HG02938 (cell line): ENCODE data around the gene GNAO1.

Experiments used
- ATAC-seq: cut with Tn5 transposase; IDR thresholded peaks from one replicate; pipeline ENCODE4 v1.9.1; 2021; ENCODE audit warnings: mild to moderate bottlenecking, moderate library complexity; ENCODE audit not compliant: unreplicated experiment

GNAO1 gene

DNA sequence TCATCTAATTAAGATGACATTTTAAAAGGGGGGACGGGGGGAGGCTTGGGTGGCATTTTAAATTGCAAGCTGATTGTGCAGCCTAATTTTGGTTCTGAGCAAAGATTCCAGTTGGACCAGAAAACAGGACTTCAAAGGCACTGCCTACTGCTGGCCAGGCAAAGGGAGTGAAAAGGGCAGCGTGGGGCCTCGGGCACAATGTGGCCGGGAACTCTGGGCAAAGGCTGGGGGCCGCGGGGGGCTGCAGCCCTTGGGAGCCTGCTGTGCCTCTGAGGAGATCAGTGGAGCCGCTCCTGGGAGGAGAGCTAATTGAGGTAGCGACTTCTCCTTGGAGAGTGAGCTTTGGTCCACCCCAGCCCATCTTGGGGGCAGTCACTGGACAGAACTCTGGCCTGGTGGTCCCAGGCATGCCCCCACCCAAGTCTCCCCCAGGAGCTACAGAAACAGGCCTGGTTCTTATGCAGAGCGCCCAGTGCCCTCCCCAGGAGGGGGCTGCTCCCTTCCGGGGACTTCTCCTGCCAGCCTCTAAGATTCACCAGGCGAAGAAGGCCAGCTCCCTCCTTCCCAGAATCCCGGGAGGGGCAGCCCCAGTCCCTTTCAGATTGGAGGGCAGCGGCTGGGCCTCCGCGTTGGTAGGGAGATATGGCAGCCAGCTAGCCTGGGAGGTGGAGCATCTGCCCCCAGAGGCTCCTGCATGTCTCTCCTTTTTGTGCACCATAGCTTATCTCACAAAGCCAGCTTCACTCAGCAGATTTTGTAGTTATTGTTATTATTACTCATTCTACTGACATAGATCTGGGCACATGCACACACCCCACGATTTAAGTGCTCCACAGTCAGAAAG is 115.6 kb downstream of the GNAO1 start:
- no peak for ATAC-seq

DNA sequence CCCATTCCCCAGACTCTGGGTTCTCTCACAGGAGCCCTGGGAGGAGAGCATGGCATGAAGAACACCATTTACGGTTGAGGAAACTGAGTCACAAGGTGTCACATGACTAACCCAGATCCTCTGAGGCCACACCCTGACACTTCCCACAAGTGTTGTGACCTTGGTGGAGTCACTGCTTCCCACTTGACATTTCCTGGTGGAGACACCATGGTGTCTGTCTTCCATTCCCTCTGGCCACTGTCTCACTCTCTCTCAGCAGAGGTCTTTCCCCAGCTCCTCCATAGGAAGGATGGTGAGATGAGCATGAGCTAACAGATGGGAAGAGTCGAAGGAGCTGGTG is 116.2 kb downstream of the GNAO1 start:
- ATAC-seq, result no peak

DNA sequence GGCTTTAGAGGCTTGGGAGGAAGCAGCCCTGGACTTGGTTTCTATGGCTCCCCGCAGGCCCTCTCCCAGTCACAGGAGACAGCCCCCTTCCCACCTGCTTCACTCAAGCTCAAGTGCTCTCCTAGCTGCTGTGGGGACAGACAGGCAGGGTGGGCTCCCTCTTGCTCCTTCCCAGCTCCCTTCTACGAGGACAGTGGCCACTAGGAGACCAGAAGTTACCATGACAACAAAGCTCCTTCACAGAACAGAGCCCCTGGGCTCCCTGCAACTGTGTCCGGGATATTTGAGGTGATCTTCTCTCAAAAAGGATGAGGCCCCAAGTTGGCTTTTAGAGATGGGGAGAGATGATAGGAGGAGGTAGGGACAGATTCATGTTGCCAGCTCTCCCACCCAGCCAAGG is 117.7 kb downstream of the GNAO1 start:
- no peak for ATAC-seq

DNA sequence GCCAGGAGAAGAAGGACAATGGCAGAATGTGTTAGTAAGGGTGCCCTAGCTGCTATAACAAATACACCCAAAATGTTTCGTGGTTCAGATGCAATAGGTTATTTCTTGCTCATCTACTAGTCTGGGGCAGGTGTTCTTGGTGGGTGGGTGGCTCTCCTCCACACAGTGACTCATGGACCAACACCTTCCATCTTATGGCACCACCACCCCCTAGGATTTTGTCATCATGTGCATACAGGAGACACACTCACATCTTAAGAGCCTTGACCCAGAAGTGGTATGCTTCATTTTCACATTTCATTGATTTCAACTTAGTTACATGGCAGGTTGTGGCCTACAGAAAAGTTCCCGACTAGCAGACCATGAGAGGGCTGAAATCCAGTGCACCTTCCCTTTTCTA is 119.4 kb downstream of the GNAO1 start:
- no peak for ATAC-seq

DNA sequence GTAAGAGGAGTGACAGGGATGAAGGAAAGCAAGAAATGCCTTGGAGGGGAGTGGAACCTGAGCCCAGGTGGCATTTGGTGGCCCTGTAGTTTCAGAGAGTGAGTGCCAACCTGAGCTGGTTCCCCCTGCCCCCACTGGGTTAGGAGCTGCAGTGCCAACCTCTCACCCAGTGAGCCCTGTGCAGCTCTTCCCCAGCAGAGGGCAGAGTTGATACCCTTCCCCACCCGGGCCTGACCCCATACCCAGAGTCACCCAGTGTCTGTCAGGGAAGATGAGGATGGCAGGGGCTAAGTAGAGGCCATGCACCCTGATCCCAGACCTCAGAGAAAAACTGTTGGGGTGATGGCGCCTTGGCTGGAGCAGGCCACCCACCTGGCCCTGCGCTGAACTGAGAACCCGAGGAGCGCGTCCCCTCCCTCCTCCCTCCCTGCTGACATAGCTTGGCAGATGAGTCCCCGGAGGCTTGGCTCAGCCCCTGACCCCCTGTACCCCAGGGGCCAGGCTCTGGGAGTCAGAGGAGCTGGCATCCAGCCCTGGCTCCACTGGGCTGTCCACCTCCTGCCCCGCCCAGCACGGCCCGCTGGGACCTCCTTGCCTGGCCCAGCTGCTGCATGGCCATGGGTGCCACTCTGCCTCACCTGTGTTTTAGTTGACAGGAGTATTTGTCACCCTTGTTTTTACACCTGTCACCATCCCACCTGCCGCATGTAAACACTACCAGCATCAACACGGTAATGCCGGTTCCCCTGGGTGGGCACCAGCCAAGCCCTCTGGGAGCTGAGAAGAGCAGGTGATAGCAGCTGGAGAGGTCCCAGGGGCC is 120.1 kb downstream of the GNAO1 start:
- no peak for ATAC-seq

DNA sequence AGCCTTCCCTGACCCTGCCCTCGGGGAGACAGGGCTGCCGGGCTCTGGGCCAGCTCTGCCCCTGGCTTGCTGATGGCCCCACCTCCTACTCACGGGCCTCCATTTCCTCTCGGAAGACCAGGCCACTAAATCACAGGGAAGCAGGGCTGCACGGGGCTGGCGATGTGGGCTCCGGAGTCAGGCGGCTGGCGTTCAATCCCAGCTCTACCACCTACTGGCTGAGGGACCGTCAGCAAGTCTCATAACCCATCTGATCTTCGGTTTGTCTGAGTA is 120.7 kb downstream of the GNAO1 start:
- no peak for ATAC-seq

DNA sequence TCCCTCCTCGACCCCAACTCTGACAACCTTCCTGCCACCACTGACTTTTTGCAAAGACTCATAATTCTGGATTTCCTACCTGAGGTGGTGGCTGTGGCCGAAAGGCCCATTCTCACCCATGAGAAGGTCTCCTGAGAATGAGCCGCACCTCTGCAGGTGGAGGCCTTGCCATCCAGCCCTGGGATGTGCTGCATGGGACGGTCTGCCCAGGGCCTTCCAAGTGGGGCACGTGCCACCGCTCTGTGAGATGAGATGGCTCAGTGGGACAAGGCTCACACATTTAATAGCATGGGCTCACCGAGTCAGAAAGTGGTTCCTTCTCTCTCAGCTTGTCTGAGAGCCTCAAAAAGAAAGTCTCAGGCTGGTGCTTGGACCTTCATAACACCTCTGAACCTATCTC is 121.3 kb downstream of the GNAO1 start:
- no peak for ATAC-seq

DNA sequence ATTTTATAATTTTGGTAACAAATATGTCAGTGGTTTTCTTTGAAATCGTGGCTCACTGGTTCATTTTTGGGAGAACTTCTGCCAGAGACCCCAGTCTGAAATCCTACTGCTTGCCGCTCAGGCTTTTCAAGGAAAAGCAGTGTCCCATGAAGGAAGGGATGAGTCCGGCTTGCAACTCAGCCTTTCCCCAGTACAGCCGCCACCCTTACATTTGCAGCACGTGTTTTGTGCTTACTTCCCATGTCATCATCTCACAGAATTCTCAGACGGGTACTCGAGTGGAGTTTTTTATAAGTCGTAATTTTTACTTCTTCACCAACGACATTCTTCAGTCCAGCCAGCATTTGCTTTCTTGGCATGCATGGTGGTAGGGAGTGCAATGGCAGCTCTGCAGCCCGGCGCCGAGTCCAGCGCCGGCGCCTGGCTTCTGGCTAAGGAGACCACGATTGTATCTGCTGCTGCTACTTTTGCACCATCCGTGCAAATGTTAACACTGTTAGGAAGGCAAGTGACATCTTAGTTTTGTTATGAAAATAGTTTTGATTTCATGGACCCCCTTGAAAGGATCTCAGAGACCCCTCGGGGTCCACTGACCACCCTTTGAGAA is 123.1 kb downstream of the GNAO1 start:
- ATAC-seq, result no peak

DNA sequence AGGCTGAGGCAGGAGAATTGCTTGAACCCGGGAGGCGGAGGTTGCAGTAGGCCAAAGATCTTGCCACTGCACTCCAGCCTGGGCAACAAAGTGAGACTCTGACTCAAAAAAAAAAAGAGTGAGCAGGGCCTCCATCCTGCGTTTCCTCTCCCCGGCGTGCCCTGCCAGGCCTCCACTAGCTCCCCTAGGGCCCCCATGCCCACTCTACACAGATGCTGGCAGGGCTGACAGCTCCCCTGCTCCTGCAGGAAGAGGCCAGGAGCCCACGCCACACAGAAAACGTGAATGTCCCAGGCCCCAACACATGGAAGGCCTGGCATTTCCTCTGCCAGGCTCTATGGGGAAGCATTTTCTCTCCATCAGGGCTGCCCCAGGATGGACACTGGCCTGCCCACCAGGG is 124.7 kb downstream of the GNAO1 start:
- no peak for ATAC-seq

DNA sequence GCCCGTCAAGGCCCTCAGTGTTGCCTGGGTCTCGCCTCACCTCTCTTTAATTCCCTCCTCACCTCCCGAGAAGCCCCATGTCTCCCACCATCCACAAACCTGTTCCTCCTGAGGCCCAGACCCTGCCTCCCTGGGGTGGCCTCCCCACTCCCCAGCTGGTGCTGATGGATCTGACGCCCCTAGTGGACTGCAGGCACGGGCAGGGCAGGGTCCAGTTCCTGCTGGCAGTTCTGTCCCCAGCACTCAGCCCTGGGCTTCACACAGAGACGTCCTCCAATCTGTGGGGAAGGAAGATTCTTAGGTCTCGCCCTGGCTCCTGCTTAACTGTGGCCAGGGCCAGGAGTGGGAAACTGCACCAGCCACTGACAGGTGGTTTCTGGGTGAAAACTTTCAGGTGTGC is 125.3 kb downstream of the GNAO1 start:
- ATAC-seq, result no peak

DNA sequence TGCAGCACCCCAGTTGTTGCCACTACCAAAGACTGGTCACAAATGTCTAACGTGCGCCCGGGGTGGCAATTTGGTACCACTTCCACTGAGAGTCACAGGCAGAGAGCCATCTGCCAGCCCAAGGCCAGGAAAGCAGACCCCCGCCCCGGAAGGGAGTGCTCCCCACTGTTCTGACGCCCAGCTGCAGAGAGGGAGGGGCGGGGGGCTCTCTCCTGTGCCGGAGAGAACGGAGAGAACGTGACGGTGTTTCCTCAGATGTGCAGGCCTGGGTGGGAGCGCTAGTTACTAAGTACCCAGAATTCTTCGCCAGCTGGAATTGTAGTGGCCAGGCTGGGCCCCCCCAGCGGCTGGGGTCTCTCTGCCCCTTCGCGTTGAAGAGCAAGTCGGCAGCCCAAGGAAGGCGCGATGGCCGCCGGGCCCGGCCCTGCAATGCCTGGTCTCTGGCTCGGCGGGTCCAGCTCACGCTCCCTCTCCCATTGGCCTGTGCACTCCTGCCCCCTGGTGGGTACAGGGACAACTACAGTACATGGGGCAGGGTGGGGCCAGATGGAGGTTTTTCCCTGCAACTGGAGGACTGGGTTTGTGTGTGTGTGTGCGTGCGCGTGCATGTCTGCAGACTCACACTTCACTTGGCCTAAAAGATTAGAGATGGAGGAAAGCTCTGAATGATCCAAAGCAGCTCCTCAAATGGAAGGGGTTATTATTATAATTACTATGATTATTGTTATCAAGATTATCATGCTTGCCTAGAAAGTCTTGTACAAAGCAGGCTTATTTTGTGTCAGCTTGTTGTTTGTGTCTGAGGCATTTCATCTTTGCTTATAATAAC is 126.9 kb downstream of the GNAO1 start:
- peak; percentile 85 for ATAC-seq

DNA sequence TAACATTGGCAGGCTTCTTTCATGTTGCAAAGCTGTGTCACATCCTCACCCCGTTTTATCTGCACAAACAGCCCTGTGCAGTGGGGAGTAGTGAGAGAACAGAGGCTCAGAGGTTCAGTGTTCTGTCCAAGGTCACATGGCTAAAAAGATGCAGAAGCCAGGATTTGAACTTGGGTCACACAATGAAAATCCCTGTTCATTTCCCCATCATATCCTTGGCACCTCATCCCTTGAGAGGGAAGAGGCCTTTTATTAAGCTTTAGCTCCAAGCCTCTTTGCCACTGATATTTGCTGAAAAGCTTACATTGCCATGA is 127.5 kb downstream of the GNAO1 start:
- no peak for ATAC-seq

DNA sequence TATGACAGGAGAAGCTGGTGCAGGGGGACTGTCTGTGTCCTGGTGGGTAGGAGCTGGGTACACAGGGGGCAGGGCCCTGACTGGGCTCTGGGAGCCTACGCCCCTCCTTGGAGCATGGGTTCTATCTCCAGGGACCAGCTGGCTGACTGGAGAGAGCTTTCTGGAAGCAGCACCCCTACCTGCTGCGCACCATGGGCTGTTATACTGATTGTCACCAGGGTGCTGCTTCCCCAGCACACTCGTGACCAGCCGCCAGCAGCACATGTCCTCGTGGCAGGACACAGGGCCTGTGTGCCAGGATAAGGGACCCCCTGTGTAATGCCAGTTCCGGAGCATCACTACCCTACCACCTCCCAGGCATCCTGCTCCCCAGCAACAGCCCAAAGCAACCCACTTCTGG is 128.1 kb downstream of the GNAO1 start:
- ATAC-seq, result no peak

DNA sequence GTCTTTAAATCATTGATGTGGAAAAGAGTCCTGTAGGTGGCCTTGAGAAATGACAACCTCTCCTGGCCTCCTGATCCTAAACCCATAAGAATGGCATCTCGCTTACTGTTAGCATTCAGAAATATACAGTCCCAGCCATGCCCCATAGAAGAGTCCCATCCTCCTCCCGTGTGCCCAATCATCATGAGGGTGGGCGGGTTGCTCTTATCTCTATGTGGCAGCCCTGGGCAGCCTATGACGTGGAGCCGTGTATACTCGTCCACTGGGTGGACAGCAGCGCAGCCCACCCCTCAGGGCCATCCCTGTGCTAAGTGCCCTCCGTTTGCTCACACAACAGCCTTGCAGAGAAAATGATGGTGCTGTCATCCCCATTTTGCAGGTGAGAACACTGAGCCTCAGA is 128.8 kb downstream of the GNAO1 start:
- ATAC-seq, result no peak

DNA sequence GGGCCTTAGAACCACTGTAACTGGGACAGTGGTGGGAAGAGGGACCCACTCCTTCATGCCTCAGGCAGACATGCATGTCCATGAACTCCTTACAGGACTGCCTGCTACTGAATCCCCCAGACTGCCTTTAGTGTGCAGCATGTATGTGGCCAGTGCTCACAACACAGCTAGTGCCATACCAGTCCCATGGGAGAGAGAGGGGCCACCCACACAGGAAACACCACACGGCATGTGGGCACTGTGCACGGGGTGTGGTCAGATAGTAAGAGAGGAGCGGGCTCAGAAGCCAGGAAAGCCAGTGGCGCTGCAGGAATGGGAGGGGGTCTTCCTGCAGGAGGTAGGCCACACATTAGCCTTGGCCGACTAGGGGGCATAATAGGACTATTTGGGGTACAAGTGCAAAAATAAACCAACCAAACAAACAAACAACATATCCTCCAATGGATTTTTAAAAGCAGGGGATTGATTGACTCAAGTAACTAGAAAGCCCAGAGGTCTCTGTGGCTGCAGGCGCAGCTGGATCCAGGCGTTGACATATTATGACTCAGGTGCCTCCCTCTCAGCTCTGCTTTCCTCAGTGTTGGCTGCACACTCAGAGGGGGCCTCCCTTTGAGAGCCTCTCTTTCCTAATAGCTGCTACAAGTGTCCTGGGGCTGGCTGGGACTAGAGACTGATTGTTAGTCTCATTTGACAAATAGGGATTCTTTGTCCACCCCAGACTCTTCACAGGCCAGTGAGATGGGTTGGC is 129.7 kb downstream of the GNAO1 start:
- no peak for ATAC-seq

DNA sequence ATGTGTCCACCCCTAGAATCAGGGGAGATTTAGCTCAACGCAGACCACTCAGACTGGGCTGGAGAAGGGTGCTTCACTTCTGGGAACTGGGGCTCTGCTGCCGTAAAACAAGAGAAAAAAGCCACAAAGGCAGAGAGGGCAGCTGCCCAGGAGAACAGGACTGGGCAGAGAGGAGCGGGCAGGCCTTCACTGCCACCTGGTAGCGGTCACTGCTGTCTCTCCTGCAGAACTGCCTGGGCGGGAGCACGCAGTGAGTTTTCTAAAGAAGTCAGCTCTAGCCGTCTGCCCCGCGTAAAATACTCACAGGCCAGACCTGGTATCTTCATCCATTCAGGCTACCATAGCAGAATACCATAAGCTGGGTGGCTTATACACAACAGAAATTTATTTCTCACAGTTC is 130.3 kb downstream of the GNAO1 start:
- ATAC-seq, result no peak

DNA sequence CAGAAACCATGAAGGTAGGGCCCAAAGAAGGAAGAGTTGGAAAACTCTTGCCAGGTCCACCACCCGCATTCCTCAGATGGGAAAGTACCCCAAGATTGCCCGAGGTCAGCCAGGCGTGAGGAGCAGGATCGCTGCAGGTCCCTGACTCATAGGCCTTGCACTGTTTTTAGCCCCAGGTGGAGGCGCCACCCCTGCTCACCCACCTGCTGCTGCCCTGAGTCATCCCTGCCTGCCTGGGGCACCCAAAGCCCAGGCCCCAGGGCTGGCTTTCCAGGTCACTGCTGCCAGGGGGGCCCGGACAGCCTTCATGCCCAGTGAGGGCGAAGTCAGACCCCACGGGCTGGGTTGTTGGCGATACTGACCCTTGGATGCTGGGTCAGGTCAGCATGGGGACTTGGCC is 133.1 kb downstream of the GNAO1 start:
- ATAC-seq, result no peak

DNA sequence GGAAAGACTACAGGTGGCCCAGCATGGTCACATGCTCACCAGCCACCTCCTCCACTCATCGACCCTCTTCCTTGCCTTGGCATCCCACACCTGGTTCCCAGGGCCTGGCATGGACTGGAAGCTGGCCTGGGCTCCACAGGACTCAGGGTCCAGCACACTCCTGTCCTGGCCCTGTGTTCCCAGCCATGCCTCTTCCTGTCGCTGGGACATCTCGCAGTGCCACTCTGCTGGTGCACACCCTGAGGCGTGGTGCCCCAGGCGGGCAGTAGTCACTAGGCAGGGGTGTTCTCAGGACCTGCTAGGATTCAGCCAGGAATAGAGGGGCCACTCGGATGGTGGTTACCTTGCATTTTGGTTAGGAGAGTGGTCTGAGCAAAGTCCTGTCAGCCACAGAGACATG is 134.7 kb downstream of the GNAO1 start:
- no peak for ATAC-seq

DNA sequence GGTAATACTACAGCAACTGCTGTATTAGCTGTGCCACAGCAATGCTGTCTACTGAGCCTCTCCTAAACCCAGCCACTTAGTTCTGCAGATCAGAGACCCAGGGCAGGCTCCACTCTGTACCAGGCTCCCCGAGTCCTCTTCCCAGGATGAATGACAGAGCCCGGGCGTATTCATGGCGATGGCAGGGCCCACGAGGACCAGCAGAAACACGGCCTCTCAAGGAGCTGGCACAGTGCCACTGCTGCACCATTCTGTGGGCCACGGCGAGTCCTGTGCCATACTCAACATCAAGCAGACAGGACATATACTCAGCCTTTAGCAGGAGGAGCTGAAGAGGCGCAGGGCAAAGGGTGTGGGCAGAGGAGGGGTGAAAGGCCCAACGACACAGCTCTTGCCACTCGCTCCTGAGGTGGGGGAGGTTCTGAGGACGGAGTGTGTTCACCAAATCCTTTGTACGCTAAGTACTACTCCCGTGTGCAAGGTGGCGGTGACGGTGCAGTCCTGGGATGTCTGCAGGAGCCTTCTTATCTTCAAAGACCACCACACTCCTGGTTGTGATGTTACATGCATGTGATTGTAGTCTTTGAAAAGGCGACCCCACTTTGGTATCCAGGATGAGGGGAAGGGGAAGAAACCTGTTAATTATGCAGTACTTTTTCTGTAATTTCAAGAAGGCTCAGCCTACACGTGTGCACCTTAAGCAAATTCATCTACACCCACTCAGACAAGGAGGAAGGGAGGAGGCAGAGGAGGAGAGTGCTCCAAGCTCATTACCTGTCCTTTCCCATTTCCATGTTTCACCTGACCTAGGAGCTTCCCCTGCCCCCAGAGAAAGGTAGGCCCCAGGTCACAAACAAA is 136.0 kb downstream of the GNAO1 start:
- ATAC-seq, result no peak

DNA sequence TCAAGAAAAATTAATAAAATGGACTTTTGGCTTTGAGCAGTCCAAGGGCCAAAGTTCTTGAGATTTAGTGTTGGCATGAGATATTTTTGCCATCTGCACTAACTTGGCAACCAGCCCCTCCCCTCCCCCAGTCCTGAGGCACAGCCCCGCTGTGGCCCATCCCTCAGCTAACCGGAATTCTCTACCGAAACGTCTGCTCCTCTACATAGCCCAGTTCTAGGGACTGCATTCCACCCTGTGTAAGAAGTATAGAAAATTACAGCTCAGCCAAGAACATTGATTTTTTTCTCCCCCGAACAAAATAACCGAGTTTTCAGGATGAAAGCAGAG is 136.6 kb downstream of the GNAO1 start:
- ATAC-seq, result no peak
